ENCODE measurements around the gene CTXN3. TPM values are rescaled to one million over a fixed set of nuclear protein-coding genes. Genes with fewer than 3 reads are reported as not detected.

CTXN3 gene
- total and polyA plus RNA-seq, 10 of the 15 experiments (the other 5 are each of a cell fraction or from before 2014, with no cell fraction given): not detected

DNA sequence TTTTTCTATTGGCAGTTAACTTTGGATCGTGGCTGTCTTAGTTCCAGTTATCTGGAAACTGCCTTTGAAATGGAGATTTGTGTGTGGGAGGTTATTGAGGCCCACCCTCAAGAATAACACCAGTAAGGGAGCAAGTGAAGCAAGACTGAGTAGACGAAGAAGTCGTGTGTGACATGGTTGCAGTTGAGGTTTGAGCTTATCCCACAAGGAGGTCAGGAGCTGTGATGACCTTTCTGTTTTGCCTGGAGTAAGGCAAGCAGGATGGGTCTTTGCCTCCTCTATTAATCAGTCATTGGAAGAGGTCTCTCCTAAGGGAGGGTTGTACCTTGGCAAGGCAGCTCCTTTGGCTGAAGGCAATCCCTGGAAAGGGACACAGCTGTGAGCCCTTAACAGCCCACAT, 49.6 kb upstream of the CTXN3 start:
- Histone ChIP-seq H3K36me3 (ENCODE audit: control insufficient read depth in 2 of 2, insufficient read depth in 2 of 2, low read length in 1 of 2) (no peaks in the 10 kb centered on the region), H3K4me1 (ENCODE audit: control insufficient read depth, insufficient read depth, low read length) (no peaks in the 10 kb centered on the region), H3K79me2 (ENCODE audit: control insufficient read depth, insufficient read depth, low read length) (no peaks in the 10 kb centered on the region), H3K4me2 (ENCODE audit: control insufficient read depth, insufficient read depth) (no peak overlapping the region), H3K27me3 (replicated peaks in 1 of 2; ENCODE audit: control insufficient read depth in 2 of 2, insufficient read depth in 2 of 2, low read length in 1 of 2) (no peaks in the 10 kb centered on the region), H3K9ac (ENCODE audit: control insufficient read depth, insufficient read depth, low read length) (no peak overlapping the region), H4K20me1 (ENCODE audit: control insufficient read depth, insufficient read depth) (no peaks in the 10 kb centered on the region), H2AFZ (ENCODE audit: control insufficient read depth, low read depth, low read length) (no peak overlapping the region), H3K9me3 (replicated peaks; ENCODE audit: control insufficient read depth, insufficient read depth, low read length) (no peaks in the 10 kb centered on the region), H3K4me3 (no peak overlapping the region), H3K27ac (ENCODE audit: control insufficient read depth, insufficient read depth) (no peak overlapping the region)
- TF ChIP-seq PAX8 (IDR thresholded peaks at IDR 0.05) (no peak), DPF2 (IDR thresholded peaks at IDR 0.05) (no peak), ZNF274 (IDR thresholded peaks at IDR 0.05; ENCODE audit: insufficient read depth, insufficient read length) (no peak), JUNB (IDR thresholded peaks at IDR 0.05) (no peak), BCL11A (IDR thresholded peaks at IDR 0.05; ENCODE audit: low read depth, low read length) (no peak), STAT3 (IDR thresholded peaks at IDR 0.05; ENCODE audit: low read depth, low read length) (no peak), RBBP5 (conservative IDR thresholded peaks at IDR 0.05) (no peak), SMAD5 (IDR thresholded peaks at IDR 0.05; ENCODE audit: low read depth) (no peak)
- TF ChIP-seq, protein P1, sequence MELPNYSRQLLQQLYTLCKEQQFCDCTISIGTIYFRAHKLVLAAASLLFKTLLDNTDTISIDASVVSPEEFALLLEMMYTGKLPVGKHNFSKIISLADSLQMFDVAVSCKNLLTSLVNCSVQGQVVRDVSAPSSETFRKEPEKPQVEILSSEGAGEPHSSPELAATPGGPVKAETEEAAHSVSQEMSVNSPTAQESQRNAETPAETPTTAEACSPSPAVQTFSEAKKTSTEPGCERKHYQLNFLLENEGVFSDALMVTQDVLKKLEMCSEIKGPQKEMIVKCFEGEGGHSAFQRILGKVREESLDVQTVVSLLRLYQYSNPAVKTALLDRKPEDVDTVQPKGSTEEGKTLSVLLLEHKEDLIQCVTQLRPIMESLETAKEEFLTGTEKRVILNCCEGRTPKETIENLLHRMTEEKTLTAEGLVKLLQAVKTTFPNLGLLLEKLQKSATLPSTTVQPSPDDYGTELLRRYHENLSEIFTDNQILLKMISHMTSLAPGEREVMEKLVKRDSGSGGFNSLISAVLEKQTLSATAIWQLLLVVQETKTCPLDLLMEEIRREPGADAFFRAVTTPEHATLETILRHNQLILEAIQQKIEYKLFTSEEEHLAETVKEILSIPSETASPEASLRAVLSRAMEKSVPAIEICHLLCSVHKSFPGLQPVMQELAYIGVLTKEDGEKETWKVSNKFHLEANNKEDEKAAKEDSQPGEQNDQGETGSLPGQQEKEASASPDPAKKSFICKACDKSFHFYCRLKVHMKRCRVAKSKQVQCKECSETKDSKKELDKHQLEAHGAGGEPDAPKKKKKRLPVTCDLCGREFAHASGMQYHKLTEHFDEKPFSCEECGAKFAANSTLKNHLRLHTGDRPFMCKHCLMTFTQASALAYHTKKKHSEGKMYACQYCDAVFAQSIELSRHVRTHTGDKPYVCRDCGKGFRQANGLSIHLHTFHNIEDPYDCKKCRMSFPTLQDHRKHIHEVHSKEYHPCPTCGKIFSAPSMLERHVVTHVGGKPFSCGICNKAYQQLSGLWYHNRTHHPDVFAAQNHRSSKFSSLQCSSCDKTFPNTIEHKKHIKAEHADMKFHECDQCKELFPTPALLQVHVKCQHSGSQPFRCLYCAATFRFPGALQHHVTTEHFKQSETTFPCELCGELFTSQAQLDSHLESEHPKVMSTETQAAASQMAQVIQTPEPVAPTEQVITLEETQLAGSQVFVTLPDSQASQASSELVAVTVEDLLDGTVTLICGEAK (IDR thresholded peaks at IDR 0.05; ENCODE audit: borderline replicate concordance): no peak
- TF ChIP-seq, protein P2, sequence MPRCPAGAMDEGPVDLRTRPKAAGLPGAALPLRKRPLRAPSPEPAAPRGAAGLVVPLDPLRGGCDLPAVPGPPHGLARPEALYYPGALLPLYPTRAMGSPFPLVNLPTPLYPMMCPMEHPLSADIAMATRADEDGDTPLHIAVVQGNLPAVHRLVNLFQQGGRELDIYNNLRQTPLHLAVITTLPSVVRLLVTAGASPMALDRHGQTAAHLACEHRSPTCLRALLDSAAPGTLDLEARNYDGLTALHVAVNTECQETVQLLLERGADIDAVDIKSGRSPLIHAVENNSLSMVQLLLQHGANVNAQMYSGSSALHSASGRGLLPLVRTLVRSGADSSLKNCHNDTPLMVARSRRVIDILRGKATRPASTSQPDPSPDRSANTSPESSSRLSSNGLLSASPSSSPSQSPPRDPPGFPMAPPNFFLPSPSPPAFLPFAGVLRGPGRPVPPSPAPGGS (IDR thresholded peaks at IDR 0.05; ENCODE audit: borderline replicate concordance, insufficient read depth, low read depth, low read length, poor library complexity, severe bottlenecking): no peak
- TF ChIP-seq, protein P3, sequence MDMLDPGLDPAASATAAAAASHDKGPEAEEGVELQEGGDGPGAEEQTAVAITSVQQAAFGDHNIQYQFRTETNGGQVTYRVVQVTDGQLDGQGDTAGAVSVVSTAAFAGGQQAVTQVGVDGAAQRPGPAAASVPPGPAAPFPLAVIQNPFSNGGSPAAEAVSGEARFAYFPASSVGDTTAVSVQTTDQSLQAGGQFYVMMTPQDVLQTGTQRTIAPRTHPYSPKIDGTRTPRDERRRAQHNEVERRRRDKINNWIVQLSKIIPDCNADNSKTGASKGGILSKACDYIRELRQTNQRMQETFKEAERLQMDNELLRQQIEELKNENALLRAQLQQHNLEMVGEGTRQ (IDR thresholded peaks at IDR 0.05; ENCODE audit: borderline replicate concordance, low read depth, low read length): no peak
- TF ChIP-seq, protein P4, sequence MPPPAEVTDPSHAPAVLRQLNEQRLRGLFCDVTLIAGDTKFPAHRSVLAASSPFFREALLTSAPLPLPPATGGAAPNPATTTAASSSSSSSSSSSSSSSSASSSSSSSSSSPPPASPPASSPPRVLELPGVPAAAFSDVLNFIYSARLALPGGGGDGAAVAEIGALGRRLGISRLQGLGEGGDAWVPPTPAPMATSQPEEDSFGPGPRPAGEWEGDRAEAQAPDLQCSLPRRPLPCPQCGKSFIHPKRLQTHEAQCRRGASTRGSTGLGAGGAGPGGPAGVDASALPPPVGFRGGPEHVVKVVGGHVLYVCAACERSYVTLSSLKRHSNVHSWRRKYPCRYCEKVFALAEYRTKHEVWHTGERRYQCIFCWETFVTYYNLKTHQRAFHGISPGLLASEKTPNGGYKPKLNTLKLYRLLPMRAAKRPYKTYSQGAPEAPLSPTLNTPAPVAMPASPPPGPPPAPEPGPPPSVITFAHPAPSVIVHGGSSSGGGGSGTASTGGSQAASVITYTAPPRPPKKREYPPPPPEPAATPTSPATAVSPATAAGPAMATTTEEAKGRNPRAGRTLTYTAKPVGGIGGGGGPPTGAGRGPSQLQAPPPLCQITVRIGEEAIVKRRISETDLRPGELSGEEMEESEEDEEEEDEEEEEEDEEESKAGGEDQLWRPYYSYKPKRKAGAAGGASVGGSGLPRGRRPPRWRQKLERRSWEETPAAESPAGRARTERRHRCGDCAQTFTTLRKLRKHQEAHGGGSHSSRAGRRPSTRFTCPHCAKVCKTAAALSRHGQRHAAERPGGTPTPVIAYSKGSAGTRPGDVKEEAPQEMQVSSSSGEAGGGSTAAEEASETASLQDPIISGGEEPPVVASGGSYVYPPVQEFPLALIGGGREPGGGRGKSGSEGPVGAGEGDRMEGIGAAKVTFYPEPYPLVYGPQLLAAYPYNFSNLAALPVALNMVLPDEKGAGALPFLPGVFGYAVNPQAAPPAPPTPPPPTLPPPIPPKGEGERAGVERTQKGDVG (CRISPR knock-in tag; IDR thresholded peaks at IDR 0.05): no peak
- intact Hi-C loops (cut with micrococcal nuclease; ENCODE audit: unreplicated experiment) (no loop called here), in situ Hi-C loops (cut with MboI) (no loop called here)
- 32% methylated on average over 3 of the region's 3 CpGs for WGBS (ENCODE audit: insufficient coverage, insufficient replicate concordance, low lambda C conversion rate, missing lambda C conversion rate)
- RAD21 ChIA-PET (ENCODE audit: unreplicated experiment): interaction anchor here (1.0 to 2.5 kb wide), 3 partner anchors 9 to 10 kb away, joined by 3 to 8 read pairs (median 3); no protein-coding TSS in a partner anchor
- DNase-seq (ENCODE audit: low read depth, low spot score) (no peak), ATAC-seq (no peak), FAIRE-seq (no peak)
- CTCF ChIA-PET: interaction anchor here (0.9 to 2.1 kb wide), 2 partner anchors 9 kb away, joined by 4 to 9 read pairs; no protein-coding TSS in a partner anchor
- SMC1A ChIA-PET (ENCODE audit: uncharacterized antibody, unreplicated experiment): interaction anchor here (0.7 to 9.4 kb wide), 7 partner anchors 9 to 566 kb away, joined by 3 to 111 read pairs (median 3); no protein-coding TSS in a partner anchor
- POLR2A ChIA-PET: interaction anchor here (1.3 to 1.4 kb wide), 2 partner anchors 9 to 13 kb away, joined by 5 to 7 read pairs; no protein-coding TSS in a partner anchor
- no TSS peak for BruUV-seq (replicated peaks)
